ENCODE results near the gene PTPRD.

- TF ChIP-seq CTCF (IDR thresholded peaks at IDR 0.05) (no peak), EZH2 (IDR thresholded peaks at IDR 0.05; ENCODE audit: borderline replicate concordance, insufficient read depth, low read depth, low read length, poor library complexity, severe bottlenecking) (no peak)
Measured at GRCh38 chr9:10523164-10523563, 89.6 kb downstream of the PTPRD start.

Measured in B cell (primary cell).